DMS153 treated with DMSO at 0.1 percent for 48 hours (cell line): ENCODE data around the gene SLC43A1.

Experiments used
- DNase-seq: peaks from one replicate; lab custom pipeline; 2025; ENCODE audit not compliant: unreplicated experiment; lab: John Stamatoyannopoulos, UW

Gene SLC43A1

DNA sequence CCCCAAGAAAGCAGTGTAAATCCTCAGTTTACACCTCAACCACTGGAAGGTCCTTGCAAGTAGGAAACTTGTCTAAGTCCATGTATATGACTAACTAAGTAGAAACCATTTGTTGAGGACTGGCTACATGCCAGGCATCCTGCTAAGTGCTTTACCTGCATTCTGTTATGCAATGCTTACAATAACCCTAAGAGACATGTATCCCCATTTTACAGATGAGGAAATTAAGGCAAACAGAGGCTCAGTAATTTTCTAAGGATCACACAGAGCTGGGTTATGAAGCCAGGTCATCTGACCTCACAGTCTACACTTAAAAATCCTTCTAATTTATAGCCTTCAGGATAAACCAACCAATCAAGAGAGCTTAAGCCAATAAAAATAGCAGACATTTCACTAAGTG is 13.5 kb upstream of the SLC43A1 start:
- DNase-seq: no peak

DNA sequence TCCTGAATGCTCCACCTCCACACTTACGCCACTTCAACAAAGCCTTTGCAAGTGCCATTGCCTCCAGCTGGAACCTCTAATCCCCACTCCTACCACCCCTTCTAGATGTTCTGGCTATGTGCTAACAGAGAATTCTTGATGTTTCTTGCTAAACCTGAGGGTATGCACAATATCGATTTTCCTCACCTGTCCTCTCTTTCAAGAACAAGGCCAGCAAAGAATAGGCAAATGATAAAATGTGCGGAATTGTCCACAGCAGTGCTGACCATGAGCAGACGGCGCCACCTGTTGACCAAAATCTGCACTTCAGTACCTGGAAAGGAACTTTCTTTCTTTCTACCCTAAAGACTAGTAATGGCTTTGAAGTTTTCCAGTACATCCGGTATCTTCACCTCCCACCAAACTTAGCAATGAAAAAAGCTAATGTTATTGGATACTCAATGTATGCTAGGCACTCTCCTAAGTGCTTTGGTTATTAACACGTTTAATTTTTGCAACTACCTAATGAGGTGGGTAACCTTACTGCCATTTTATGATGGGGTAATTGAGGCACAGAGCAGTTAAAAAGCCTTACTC is 11.6 kb upstream of the SLC43A1 start:
- peak; percentile 59 for DNase-seq

DNA sequence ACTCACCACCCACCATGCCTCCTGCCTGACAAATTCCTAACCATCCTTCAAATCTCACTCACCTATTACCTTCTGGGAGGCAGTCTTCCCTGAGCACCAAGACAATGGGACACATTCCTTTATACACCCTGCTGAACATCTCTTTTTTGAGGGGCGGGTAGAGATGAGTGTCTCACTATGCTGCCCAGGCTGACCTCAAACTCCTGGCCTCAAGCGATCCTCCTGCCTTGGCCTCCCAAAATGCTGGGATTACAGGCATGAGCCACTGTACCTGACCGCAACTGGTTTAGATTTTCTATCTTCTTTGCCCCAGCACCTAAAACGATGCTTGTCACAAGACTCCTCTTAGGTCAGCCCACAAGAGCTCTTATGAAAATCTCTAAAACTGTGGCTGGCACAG is 7.9 kb upstream of the SLC43A1 start:
- DNase-seq: no peak

DNA sequence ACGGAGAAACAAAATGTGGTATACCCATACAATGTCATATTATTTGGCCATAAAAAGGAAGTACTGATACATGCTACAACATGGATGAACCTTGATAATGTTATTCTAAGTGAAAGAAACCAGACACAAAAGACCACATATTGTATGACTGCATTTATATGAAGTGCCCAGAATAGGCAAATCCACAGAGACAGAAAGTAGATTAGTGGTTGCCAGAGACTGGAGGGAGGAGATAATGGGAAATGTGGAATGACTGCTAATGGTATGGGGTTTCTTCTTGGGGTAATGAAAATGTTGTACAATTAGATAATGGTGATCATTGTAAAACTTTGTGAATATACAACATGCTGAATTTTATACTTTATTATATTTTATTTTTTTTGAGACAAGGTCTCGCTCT is 5.6 kb upstream of the SLC43A1 start:
- DNase-seq: no peak

DNA sequence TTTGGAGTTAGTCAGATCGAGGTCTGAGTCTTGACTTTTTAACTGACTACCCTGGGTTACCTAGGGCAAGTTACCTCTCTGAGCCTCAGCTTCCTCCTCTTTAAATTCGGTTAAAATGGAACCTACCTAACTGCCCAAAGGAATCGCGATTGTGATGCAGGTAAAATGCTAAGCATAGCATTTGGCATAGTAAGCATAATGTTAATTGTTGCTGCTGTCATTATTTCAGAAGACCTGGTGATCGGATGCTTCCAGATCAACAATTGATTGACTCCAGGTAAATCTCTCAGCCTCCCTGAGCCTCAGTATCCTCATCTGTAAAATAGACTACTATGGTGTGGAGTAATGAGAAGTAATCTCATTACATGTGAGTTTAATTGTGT is 550 bp upstream of the SLC43A1 start:
- no peak for DNase-seq

DNA sequence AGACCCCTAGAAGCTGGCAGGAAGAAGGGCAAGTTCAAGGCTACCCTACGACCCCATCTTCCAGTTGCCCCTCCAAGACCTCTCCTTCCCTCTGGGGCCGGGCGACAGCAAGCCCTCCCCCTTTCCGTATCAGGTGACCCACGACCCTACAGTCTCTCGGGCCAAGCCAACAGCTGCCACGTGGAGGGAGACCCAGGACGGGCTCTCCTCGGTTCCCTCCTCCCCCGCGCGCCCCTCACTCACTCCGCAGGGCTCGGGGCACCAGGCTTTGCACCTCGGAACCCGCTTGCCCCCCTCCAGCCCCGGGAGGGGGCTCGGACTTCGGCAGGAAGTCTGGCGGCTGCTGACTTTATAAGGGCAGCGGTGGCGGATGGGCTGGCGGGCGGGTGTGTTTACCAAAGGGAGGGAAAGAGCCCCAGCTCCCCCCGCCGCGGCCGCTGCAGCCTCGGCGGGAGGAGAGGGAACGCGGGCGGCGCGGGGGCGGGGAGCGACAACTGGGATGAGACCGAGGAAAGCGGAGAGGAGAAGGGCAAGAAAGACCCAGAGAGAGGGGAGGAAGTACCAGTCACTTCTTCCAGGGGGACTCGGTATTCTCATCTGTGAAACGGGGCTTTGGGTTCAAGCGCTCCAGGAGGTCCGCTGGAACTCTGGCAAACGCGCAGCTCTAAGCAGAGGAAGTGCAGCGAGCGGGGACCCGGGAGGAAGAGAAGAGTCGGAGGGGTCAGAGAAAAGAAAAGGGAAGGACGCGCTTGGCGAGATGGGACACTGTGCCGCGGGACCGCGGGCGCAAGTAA is 767 bp downstream of the SLC43A1 start:
- peak; percentile 47 for DNase-seq

DNA sequence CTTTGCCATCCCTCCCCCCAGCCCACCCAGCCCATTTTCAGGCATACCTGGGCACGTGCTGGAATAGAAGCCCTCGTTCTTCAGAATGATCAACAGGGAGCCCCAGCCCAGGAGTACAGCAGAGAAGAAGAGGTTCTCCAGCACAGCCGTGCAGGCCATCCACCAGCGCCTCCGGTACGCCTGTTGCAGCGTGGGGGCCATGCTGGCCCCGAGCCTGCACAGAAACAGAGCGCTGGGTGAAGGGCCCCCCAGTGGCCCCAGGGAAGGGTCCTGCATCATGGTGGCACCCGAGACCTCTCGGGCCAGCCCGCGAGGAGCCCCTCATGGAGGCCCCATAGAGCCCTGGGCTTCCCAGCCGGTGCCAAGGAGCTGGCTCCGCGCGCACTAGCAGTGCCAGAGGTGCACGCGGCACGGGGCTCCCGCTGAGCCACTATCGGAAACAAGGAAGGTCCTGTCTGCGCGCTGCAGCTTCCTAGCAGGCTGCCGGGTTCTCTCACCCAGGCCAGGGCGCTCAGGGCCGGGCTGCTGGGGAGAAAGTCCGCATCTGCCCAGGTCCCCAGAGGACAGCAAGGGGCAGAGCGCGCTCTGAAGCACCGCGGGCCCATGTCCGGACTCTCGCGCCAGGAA is 1.5 kb downstream of the SLC43A1 start:
- DNase-seq: peak; percentile 20

DNA sequence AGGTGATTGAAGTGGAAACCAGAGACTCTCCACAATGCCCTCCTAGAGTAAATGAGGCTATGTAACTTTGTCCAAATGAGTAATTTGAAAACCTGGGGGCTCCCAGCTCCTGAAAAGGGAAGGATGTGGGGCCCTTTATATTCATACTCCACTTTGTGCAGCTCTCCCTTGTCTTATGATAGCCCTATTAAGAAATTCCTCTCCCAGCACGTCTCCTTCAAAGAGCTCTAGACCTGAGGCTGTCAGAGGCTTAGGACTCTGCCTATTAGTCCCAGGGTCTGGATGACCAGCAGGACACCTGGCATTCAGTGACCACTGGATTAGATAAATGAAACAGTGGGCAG is 2.1 kb downstream of the SLC43A1 start:
- no peak for DNase-seq

DNA sequence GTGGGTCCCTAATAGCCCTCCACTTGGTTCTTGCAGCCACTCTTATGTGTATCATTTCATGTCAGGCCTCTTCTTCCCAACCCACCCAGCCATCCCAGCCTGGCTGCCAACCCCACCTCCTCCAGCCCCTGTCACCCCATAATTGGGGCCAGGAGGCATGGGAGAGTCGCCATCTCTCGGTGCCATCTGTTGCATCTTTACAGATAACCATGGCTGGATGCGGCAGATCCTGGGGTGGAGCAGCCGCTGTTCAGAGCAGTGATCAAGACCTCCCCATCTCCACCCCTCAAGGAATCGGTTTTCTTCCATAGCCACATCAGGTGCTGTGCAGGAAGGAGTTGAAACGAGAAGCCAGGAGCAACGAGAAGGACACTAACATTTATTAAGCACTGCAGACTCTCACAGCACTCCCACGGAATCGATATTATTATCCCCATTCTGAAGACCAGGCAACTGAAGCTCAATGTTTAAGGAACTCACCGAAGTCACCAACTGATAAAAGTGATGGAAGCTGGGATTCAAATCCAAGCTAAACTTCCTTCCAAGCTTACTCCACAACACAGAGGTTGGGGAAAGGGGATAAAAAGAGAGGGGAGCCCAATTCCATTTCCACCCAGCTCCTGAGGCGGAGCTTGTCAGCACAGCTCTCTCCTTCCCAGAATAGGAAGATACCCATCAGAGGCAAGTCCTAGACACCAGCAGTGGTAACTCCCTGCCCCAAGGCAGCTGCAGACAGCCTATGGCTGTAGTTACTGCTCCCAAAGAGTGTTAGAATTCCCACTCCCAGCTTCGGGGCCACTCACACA is 2.7 kb downstream of the SLC43A1 start:
- DNase-seq: no peak

DNA sequence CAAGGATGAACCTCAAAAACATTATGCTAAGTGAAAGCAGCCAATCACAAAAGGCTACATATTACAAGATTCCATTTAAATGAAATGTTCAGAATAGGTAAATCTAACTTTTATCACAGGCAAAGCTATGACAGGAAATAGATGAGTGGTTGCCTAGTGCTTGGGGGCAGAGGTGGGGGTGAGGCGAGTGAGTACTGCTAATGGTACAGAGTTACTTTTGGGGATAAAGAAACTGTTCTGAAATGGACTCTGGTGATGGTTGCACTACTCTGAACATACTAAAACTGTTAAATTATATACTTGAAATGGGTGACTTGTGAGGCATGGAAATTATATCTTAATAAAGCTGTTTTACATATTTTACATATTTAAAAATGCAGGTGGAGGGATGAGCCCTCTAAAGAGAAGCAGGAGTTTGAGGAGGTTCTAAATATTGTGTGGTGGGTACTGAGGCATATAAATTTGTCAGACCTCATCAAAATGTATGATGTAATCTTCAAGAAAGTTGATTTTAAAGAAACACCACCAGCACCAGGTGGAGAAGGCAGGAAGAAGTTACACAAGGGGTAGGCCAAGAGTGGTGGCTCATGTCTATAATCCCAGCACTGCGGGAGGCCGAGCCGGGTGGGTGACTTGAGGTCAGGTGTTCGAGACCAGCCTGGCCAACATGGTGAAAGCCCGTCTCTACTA is 3.6 kb downstream of the SLC43A1 start:
- DNase-seq: no peak

DNA sequence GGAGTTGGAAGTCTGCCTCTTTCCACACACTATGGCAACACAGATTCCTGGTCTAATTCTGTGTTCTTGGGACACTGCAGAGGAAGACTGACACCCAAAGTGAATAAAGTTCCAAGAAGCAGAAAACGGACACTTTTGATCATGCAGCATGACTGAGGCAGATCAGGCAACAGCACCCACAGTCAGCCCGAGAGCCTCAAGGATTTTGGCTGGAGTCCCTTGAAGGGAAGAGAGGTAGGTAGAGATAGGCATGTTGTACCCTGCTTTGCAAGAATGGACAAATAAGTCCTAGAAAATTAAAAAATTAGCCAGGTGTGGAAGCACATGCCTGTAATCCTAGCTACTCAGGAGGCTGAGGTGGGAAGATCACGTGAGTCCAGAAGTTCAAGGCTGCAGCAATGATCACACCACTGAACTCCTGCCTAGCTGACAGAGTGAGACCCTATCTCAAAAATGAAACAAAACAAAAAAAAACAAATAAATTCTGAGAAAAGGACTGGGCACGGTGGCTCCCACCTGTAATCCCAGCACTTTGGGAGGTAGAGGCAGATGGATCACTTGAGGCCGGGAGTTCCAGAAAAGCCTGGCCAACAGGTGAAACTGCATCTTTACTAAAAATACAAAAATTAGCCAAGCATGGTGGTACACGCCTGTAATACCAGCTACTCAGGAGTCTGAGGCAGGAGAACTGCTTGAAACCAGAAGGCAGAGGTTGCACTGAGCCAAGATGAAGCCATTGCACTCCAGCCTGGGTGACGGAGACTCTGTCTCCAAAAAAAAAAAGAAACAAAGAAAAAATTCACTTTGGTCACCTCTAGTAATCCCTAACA is 6.9 kb downstream of the SLC43A1 start:
- no peak for DNase-seq

DNA sequence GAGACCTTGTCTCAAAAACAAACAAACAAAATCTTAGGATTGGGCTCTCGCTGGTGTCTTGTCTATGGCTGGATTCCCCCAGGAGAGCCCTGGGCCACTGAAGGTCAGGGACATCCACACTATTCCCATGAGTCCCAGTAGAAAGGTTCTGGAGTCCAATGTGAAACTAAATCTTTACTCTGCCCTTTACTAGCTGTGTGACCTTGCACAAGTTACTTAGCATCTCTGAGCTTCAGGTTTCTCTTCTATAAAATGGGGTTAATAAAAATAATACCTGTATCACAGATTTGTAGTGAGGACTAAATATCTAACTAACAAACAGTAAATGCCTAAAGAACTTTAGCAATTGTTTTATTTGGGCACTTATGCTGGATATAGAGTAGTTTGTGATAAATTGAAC is 9.0 kb downstream of the SLC43A1 start:
- DNase-seq: no peak

DNA sequence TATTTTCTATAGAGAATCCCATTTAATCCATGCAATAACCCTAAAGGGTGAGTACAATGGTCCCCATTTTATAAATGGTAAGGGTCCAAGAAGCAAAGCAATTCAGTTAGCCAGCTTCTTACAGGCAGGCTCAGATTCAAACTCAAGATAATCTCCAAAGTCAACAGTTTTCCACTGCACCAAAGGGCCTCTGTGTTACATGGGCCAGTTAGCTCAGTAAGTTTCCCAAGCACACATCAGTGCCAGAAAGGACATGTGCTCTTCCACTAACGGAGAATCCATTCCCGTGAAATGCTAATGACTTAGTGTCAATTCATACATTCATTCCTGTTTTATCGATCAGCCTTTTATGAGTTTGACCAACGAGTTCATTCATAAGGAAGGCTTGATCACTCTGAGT is 11.0 kb downstream of the SLC43A1 start:
- no peak for DNase-seq

DNA sequence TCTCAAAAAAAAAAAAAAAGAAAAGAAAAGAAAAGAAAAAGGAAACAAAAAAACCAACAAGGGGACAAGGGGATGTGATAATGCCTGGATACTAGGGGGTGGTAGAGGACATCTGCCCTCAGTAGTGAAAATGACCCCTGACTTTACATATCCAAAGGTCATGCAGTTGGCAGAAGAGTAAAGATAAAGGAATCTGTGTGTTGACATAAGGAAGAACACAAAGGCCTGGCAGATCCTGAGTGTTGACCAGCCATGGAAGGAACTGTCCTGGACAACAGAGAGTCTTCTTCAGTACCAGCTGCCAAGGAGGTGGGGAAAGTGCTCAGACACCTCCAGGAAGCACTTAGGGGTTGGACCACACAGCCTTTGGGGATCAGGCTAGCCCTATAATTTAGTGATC is 12.6 kb downstream of the SLC43A1 start:
- no peak for DNase-seq

DNA sequence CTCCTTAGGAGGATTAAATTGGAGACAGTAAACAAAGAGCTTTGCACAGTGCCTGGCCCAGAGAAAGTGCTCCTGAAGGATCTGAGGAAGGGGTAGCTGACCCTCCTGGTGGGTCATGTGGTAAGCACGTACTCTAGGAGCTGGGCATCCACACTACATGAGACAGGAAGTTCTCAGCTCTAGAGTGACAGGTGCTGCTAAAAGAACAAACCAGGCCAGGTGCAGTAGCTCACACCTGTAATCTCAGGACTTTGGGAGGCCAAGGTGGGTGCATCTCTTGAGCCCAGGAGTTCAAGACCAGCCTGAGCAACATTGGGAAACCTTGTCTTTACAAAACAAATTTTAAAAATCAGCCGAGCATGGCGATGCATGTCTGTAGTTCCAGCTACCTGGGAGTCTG is 13.1 kb downstream of the SLC43A1 start:
- DNase-seq: no peak

DNA sequence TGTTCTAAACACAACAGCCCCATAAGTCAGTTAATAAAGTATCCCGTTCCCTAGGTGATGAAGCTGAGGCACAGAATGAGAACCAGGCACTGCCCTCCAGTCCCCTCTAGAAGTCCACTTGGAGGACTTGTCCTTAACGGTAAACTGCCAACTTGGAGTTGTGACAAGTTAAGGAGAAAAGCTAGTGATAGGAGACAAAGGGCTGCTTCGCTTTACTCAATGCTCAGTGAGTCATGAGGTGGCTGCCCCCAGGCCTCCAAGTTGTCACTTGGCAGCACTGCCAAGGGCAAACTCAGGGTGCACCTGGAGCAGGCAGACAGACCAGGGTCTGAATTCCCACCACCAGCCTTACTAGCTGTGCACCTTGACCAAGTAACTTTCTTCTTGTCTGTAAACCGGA is 13.5 kb downstream of the SLC43A1 start:
- no peak for DNase-seq

DNA sequence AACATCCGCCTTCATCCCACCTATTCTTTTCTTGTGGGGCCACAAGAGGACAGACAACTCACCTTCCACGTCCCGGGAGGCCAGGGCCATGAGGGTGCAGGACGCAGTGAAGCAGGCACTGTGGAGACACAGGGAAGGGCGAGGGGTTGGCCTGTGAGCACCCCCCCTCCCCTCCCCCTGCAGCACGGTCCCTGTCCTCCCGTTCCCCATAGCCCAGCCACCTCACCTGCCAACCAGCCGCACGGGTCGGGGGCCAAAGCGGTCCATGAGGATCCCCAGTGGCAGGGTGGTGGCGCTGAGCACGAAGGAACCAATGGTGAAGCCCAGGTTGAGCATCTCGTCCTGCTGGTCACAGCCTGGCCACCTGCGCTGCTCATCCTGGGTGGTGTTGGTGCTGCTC is 14.6 kb downstream of the SLC43A1 start:
- no peak for DNase-seq

DNA sequence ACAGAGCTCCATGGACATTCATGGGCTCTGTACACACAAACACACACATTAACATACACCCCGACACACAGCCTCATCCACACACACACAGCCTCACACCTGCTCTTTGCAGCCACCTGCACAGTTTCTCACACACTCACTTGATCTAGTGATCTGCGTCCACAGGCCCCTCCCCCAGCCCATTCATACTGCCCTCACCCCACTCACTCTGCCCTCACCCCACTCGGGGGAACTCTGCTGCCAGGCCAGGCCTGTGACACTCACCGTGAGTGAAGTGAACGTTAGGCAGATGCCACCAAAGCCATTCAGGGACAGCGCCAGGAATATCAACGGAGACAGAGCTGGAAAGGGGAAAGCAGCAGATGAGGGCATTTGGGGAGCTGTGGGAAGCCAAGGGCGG is 15.0 kb downstream of the SLC43A1 start:
- no peak for DNase-seq

DNA sequence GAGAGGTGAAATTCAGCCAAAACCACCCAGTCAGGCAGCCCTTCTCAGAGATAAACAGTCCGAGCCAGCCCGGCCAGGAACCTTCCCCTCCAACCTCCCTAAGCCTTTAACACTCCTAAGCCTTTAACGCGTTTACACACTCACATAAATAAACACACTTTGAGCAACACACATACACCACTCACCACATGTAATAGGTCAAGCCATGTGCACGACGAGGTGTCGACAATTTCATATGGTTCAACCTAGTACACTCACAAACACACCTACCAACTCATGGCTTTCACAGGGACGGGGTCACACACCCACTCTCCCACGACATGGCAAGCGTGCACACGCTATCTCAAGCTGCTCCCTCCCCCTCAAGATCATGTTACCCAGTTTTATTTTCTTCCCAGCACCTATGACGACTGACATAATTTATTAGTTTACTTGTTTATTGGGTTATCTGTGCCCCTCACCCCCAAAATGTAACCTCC is 15.5 kb downstream of the SLC43A1 start:
- no peak for DNase-seq

DNA sequence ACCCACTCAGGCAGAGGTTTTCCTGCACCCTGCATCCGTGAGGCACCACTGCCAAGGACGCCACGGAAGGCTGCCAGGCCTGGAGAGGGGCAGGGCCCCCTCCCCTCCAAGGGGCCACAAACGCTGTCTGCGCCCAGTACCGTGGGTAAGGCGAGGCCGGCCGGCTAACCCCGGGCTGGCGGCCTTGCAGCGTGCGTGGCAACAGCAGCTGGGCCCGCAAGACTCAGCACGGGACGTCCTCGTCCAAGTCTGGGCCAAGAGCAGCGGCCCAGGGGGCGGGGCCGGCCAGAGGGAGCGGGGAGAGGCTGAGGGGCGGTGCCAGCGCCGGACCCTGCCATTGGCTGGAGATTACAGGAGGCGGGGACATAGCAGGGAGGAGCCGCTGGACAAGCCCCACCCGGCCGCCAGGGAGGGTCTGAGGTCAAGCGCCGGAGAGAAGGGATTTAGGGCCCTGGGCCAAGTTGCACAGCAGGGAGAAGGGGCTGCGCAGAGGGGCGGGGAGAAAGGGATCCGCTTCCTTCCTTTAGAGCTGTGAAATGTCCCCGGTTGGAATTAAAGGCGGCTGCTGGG is 16.0 kb downstream of the SLC43A1 start:
- peak; percentile 79 for DNase-seq
